Breast epithelium (tissue), 3 donors: ENCODE results near the gene GCSH.

Experiments
- CTCF ChIP-seq, 3 donors: fragments of 450-650 bp; IDR thresholded peaks; one replicate each; pipeline ENCODE4 v1.5.1; 2016 to 2017; ENCODE audit warnings: antibody characterized with exemption in 3 of 3, mild to moderate bottlenecking in 3 of 3, moderate library complexity in 3 of 3
- POLR2A ChIP-seq: fragments of 450-650 bp; IDR thresholded peaks from one replicate; pipeline ENCODE4 v1.6.1; 2016; ENCODE audit warnings: antibody characterized with exemption, mild to moderate bottlenecking, moderate library complexity

GRCh38 chr16:81116285-81116684, 20.1 kb upstream of the GCSH start:
- TF ChIP-seq CTCF (IDR thresholded peaks at IDR 0.05) (no peak), POLR2A (no peak)
